H9 (cell line): Measurements from ENCODE around the gene GRAPL. TPM values are rescaled to one million over a fixed set of nuclear protein-coding genes. Genes with fewer than 3 reads are reported as not detected.
"Not testable (repeated sequence)": the region's sequence is repeated elsewhere in the genome, so short reads cannot be mapped to it uniquely, and the experiment has no call there.

Experiments
- DNase-seq: peaks from one replicate; pipeline ENCODE4 v3.0.0-alpha.2; 2017
- H2AFZ ChIP-seq: one replicate; pipeline ENCODE4 v1.6.1; 2013; ENCODE audit warnings: mild to moderate bottlenecking, low read length, control low read depth, moderate library complexity
- H2AK5ac ChIP-seq: 2 replicates; pipeline ENCODE4 v1.6.1; 2013; ENCODE audit warnings: low read length, control low read depth, mixed read lengths; ENCODE audit not compliant: insufficient read length
- H2BK120ac ChIP-seq: one replicate; pipeline ENCODE4 v1.6.1; 2013; ENCODE audit warnings: low read depth, mild to moderate bottlenecking, low read length, control low read depth, inconsistent platforms; ENCODE audit not compliant: poor library complexity, severe bottlenecking
- H2BK12ac ChIP-seq: 2 replicates; pipeline ENCODE4 v1.6.1; 2013; ENCODE audit warnings: low read length, control low read depth, mixed read lengths, low read depth; ENCODE audit not compliant: insufficient read length
- H2BK15ac ChIP-seq: 2 replicates; pipeline ENCODE4 v1.6.1; 2013; ENCODE audit warnings: low read depth, low read length, control low read depth
- H2BK20ac ChIP-seq: one replicate; pipeline ENCODE4 v1.6.1; 2013; ENCODE audit warnings: low read depth, mild to moderate bottlenecking, low read length, control low read depth, inconsistent platforms; ENCODE audit not compliant: poor library complexity, severe bottlenecking
- H2BK5ac ChIP-seq: 2 replicates; pipeline ENCODE4 v1.6.1; 2013; ENCODE audit warnings: low read length, control low read depth, mixed read lengths; ENCODE audit not compliant: insufficient read length
- H3K14ac ChIP-seq: 2 replicates; pipeline ENCODE4 v1.6.1; 2013; ENCODE audit warnings: low read length, control low read depth; ENCODE audit not compliant: insufficient read depth
- H3K18ac ChIP-seq: 2 replicates; pipeline ENCODE4 v1.6.1; 2013; ENCODE audit warnings: low read depth, mild to moderate bottlenecking, mixed read lengths, low read length, control low read depth; ENCODE audit not compliant: insufficient read length
- H3K23ac ChIP-seq: 2 replicates; pipeline ENCODE4 v1.6.1; 2013; ENCODE audit warnings: low read length, control low read depth, mixed read lengths, low read depth; ENCODE audit not compliant: insufficient read length
- H3K23me2 ChIP-seq: 2 replicates; pipeline ENCODE4 v1.6.1; 2013; ENCODE audit warnings: low read depth, mild to moderate bottlenecking, mixed read lengths, low read length, control low read depth; ENCODE audit not compliant: insufficient read length, poor library complexity, severe bottlenecking
- H3K27ac ChIP-seq: 2 replicates; pipeline ENCODE4 v1.5.1; 2013; ENCODE audit warnings: low read length, control low read depth, mixed read lengths, low read depth; ENCODE audit not compliant: insufficient read length
- H3K27me3 ChIP-seq: 2 replicates; pipeline ENCODE4 v1.6.1; 2013; ENCODE audit warnings: low read length, control low read depth, inconsistent platforms; ENCODE audit not compliant: insufficient read depth
- H3K4ac ChIP-seq: 2 replicates; pipeline ENCODE4 v1.6.1; 2013; ENCODE audit warnings: low read depth, mild to moderate bottlenecking, control low read depth, inconsistent platforms, low read length, moderate library complexity
- H3K4me1 ChIP-seq: 2 replicates; pipeline ENCODE4 v1.6.1; 2013; ENCODE audit warnings: low read length, control low read depth, inconsistent platforms; ENCODE audit not compliant: insufficient read depth
- H3K4me2 ChIP-seq: 2 replicates; pipeline ENCODE4 v1.6.1; 2013; ENCODE audit warnings: low read length, control low read depth, mixed read lengths; ENCODE audit not compliant: insufficient read length, insufficient read depth
- H3K56ac ChIP-seq: 2 replicates; pipeline ENCODE4 v1.6.1; 2013; ENCODE audit warnings: low read depth, mild to moderate bottlenecking, mixed read lengths, low read length, control low read depth; ENCODE audit not compliant: insufficient read length
- H3K79me1 ChIP-seq: 2 replicates; pipeline ENCODE4 v1.6.1; 2013; ENCODE audit warnings: low read depth, mild to moderate bottlenecking, moderate library complexity, low read length, control low read depth, inconsistent platforms; ENCODE audit not compliant: insufficient read depth, poor library complexity, severe bottlenecking
- H3K79me2 ChIP-seq: 2 replicates; pipeline ENCODE4 v1.6.1; 2013; ENCODE audit warnings: low read length, control low read depth, inconsistent platforms; ENCODE audit not compliant: insufficient read depth
- H3K9ac ChIP-seq: 2 replicates; pipeline ENCODE4 v1.6.1; 2013; ENCODE audit warnings: low read length, control low read depth, mixed read lengths; ENCODE audit not compliant: insufficient read length; ENCODE audit errors: extremely low read depth
- H3K9me3 ChIP-seq: one replicate; pipeline ENCODE4 v1.6.1; 2013; ENCODE audit warnings: low read depth, low read length, inconsistent platforms; ENCODE audit not compliant: control insufficient read depth
- H3T11ph ChIP-seq: one replicate; pipeline ENCODE4 v1.6.1; 2013; ENCODE audit warnings: mild to moderate bottlenecking, low read length, control low read depth, inconsistent platforms
- H4K20me1 ChIP-seq: one replicate; pipeline ENCODE4 v1.6.1; 2013; ENCODE audit not compliant: control insufficient read depth, insufficient read length, insufficient read depth
- H4K5ac ChIP-seq: 2 replicates; pipeline ENCODE4 v1.6.1; 2013; ENCODE audit warnings: low read depth, mild to moderate bottlenecking, mixed read lengths, low read length, control low read depth; ENCODE audit not compliant: insufficient read length
- H4K8ac ChIP-seq: replicated peaks from 2 replicates; pipeline ENCODE4 v1.6.1; 2013; ENCODE audit warnings: low read length, control low read depth, mixed read lengths, low read depth; ENCODE audit not compliant: insufficient read length
- H4K91ac ChIP-seq: 2 replicates; pipeline ENCODE4 v1.6.1; 2013; ENCODE audit warnings: low read depth, mild to moderate bottlenecking, moderate library complexity, mixed read lengths, low read length, control low read depth; ENCODE audit not compliant: insufficient read length
- H3K27ac Mint-ChIP-seq, 3 experiments: 2 replicates in 2 of 3; 3 replicates in 1 of 3; pipeline ENCODE4 v1.8.0; 2020 to 2021; ENCODE audit warnings: mixed read lengths in 3 of 3, mild to moderate bottlenecking in 1 of 3, moderate library complexity in 1 of 3
- H3K27me3 Mint-ChIP-seq: 2 replicates; pipeline ENCODE4 v1.8.0; 2021; ENCODE audit warnings: low read depth, mild to moderate bottlenecking, moderate library complexity, mixed read lengths
- H3K36me3 Mint-ChIP-seq, 3 experiments: 2 replicates in 2 of 3; 3 replicates in 1 of 3; pipeline ENCODE4 v1.8.0; 2020 to 2021; ENCODE audit warnings: low read depth in 3 of 3, mixed read lengths in 3 of 3; ENCODE audit not compliant: insufficient read depth in 1 of 3
- H3K4me1 Mint-ChIP-seq, 2 experiments: 2 replicates each; pipeline ENCODE4 v1.8.0; 2020; ENCODE audit warnings: mixed read lengths in 2 of 2
- H3K4me3 Mint-ChIP-seq, 2 experiments: 2 replicates in 1 of 2; 3 replicates in 1 of 2; pipeline ENCODE4 v1.8.0; 2020 to 2021; ENCODE audit warnings: mild to moderate bottlenecking in 2 of 2, mixed read lengths in 2 of 2, moderate library complexity in 1 of 2
- H3K9me3 Mint-ChIP-seq, 2 experiments: 2 replicates in 1 of 2; 3 replicates in 1 of 2; pipeline ENCODE4 v1.8.0; 2020; ENCODE audit warnings: mild to moderate bottlenecking in 2 of 2, mixed read lengths in 2 of 2, moderate library complexity in 1 of 2
- WGBS: extraction: QIAGEN DNeasy Blood & Tissue Kit; methylation state at CpG from one replicate; pipeline ENCODE4 v1.1.7; 2013; ENCODE audit warnings: missing lambda C conversion rate, low lambda C conversion rate, mixed read lengths; ENCODE audit not compliant: insufficient read length; ENCODE audit errors: extremely low coverage; 5-methylcytosine and 5-hydroxymethylcytosine counted together
- total RNA-seq: library from RNA; stranded (reverse); gene quantifications from 2 replicates; pipeline ENCODE4 v1.2.1, GENCODE V29; 2021

Gene GRAPL
- total RNA-seq, 1 experiment from 2014 or later: 0.55 TPM

- not testable (repeated sequence) for H3K27me3 ChIP-seq, H4K91ac ChIP-seq, H2AFZ ChIP-seq, H2BK12ac ChIP-seq, H3K23ac ChIP-seq, H3K4me1 Mint-ChIP-seq, H3T11ph ChIP-seq, H4K8ac ChIP-seq, H2BK5ac ChIP-seq, H3K79me1 ChIP-seq, H4K20me1 ChIP-seq, H3K4me3 Mint-ChIP-seq, H3K56ac ChIP-seq, H2BK120ac ChIP-seq, DNase-seq, H3K27ac ChIP-seq, H2BK15ac ChIP-seq, H3K18ac ChIP-seq, H3K23me2 ChIP-seq, H3K9ac ChIP-seq, H3K9me3 ChIP-seq, H3K4me1 ChIP-seq, H2AK5ac ChIP-seq, H3K9me3 Mint-ChIP-seq, H3K79me2 ChIP-seq, H3K4me2 ChIP-seq, H3K14ac ChIP-seq, H4K5ac ChIP-seq, H3K27me3 Mint-ChIP-seq, H3K36me3 Mint-ChIP-seq, H2BK20ac ChIP-seq, H3K4ac ChIP-seq, H3K27ac Mint-ChIP-seq
- no CpG with 5 or more reads among the region's 13 CpGs for WGBS
Measured at GRCh38 chr17:19135391-19135790, 8.0 kb downstream of the GRAPL start.

DNA sequence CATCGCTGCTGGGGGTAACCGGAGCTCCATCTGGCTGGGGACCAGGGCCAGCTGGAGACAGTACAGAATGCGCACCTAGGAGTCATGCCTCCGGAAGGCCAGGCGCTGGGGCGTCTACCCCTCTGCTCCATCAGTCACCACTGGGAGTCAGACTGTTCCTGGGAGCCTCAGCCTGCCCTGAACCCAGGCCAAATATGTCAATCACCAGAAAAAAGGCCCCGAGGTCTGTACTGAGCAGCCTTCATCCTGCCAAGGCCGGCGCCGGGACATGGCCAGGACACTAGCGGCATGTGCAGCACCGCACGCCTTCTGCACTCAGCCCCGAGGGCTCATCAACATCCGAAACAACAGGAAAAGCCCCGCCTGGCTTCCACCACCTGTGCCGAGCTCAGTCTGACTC is 8.7 kb downstream of the GRAPL start:
- not testable (repeated sequence) for H3K23ac ChIP-seq, H3K27me3 Mint-ChIP-seq, H3K79me1 ChIP-seq, H3T11ph ChIP-seq, H3K27me3 ChIP-seq, H3K56ac ChIP-seq, H3K79me2 ChIP-seq, H4K5ac ChIP-seq, H2BK15ac ChIP-seq, H3K9ac ChIP-seq, H3K18ac ChIP-seq, DNase-seq, H3K9me3 Mint-ChIP-seq, H2AK5ac ChIP-seq, H3K36me3 Mint-ChIP-seq, H3K9me3 ChIP-seq, H3K14ac ChIP-seq, H3K27ac Mint-ChIP-seq, H3K4me3 Mint-ChIP-seq, H3K4ac ChIP-seq, H4K8ac ChIP-seq, H2BK5ac ChIP-seq, H3K4me1 ChIP-seq, H4K20me1 ChIP-seq, H3K27ac ChIP-seq, H2BK120ac ChIP-seq, H3K23me2 ChIP-seq, H4K91ac ChIP-seq, H2AFZ ChIP-seq, H3K4me1 Mint-ChIP-seq, H2BK20ac ChIP-seq, H2BK12ac ChIP-seq, H3K4me2 ChIP-seq
- no CpG with 5 or more reads among the region's 17 CpGs for WGBS
